Measurements from ENCODE around the gene DNAJB6.

The DNAJB6 gene

DNA sequence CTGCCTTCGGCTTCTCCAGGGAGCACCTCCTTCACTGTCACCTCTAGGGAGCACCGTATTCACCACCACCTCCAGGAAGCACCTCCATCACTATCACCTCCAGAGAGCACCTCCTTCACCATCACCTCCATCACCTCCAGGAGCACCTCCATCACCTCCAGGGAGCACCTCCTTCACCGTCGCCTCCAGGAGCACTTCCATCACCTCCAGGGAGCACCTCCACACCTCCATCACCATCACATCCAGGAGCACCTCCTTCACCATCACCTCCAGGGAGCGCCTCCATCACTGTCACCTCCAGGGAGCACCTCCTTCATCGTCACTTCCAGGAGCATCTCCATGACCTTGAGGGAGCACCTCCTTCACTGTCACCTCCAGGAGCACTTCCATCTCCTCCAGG, 102.3 kb downstream of the DNAJB6 start:
- no peak overlapping the region for H2AFZ ChIP-seq
- H3K9me3 ChIP-seq (ENCODE audit: control insufficient read depth, low read length): no peaks in the 10 kb centered on the region
- H3K9ac ChIP-seq: no peak overlapping the region
- H3K27me3 ChIP-seq (ENCODE audit: control insufficient read depth, insufficient read depth, low read length): no peaks in the 10 kb centered on the region
- no peak overlapping the region for H3K4me3 ChIP-seq (ENCODE audit: low read depth, low read length)
- H3K4me1 ChIP-seq: no peaks in the 10 kb centered on the region
- no peaks in the 10 kb centered on the region for H3K36me3 ChIP-seq (ENCODE audit: control insufficient read depth, insufficient read depth, low read length)
- no peak overlapping the region for H3K27ac ChIP-seq
- no peak overlapping the region for H3K4me2 ChIP-seq (ENCODE audit: low read length)
- no peaks in the 10 kb centered on the region for H3K79me2 ChIP-seq
- TF ChIP-seq, protein P1, sequence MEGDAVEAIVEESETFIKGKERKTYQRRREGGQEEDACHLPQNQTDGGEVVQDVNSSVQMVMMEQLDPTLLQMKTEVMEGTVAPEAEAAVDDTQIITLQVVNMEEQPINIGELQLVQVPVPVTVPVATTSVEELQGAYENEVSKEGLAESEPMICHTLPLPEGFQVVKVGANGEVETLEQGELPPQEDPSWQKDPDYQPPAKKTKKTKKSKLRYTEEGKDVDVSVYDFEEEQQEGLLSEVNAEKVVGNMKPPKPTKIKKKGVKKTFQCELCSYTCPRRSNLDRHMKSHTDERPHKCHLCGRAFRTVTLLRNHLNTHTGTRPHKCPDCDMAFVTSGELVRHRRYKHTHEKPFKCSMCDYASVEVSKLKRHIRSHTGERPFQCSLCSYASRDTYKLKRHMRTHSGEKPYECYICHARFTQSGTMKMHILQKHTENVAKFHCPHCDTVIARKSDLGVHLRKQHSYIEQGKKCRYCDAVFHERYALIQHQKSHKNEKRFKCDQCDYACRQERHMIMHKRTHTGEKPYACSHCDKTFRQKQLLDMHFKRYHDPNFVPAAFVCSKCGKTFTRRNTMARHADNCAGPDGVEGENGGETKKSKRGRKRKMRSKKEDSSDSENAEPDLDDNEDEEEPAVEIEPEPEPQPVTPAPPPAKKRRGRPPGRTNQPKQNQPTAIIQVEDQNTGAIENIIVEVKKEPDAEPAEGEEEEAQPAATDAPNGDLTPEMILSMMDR (IDR thresholded peaks at IDR 0.05): no peak

DNA sequence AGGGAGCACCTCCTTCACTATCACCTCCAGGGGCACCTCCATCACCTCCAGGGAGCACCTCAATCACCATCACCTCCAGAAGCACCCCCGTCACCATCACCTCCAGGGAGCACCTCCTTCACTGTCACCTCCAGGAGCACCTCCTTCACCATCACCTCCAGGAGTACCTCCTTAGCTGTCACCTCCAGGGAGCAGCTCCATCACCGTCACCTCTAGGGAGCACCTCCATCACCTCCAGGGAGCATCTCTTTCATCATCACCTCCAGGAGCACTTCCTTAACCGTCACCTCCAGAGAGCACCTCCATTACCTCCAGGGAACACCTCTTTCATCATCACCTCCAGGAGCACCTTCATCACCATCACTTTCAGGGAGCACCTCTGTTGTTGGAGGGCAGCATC, 103.0 kb downstream of the DNAJB6 start:
- Histone ChIP-seq H3K27me3 (ENCODE audit: control insufficient read depth, insufficient read depth, low read length) (no peaks in the 10 kb centered on the region), H3K79me2 (no peaks in the 10 kb centered on the region), H3K36me3 (ENCODE audit: control insufficient read depth, insufficient read depth, low read length) (no peaks in the 10 kb centered on the region), H3K27ac (no peak overlapping the region), H3K4me3 (ENCODE audit: low read depth, low read length) (no peak overlapping the region), H3K4me2 (ENCODE audit: low read length) (no peak overlapping the region), H3K9ac (no peak overlapping the region), H3K9me3 (ENCODE audit: control insufficient read depth, low read length) (no peaks in the 10 kb centered on the region), H3K4me1 (no peaks in the 10 kb centered on the region), H2AFZ (no peak overlapping the region)
- TF ChIP-seq, protein P1 (IDR thresholded peaks at IDR 0.05): no peak

DNA sequence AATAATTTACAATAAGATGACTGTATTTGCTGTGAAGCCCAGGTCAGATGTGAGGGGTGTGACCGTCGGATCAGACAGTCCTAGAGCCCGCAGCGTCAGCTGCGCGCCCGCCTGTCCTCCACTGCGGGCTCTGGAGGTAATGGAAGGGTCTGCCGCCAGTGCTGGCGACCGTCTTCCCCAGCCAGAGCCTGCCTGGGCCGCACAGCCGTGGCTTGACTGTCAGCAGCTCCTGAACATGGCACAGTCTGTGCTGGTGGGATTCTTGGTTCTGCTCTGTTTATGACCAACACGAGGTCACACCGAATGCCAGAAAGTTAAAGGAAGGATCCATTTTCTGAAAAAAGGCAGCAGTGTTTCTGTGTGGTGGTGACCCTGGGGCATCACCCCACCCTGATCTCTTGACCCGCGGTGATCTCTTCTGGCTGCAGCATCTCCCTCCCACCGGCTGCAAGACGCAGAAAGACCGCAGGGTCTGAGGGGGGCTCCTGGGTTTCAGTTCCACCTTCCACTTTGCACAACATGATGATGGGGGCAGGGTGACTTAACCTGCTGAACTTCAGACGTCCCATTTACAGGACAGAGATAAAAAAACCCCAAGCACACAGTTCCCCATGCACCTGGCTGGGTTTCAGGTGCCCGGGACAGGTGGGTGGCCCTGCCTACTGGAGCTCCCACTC, 103.7 kb downstream of the DNAJB6 start:
- Histone ChIP-seq H3K36me3 (ENCODE audit: control insufficient read depth, insufficient read depth, low read length) (no peaks in the 10 kb centered on the region), H3K27me3 (ENCODE audit: control insufficient read depth, insufficient read depth, low read length) (no peaks in the 10 kb centered on the region), H3K9ac (no peak overlapping the region), H3K4me1 (no peaks in the 10 kb centered on the region), H3K9me3 (ENCODE audit: control insufficient read depth, low read length) (no peaks in the 10 kb centered on the region), H3K79me2 (no peaks in the 10 kb centered on the region), H3K27ac (no peak overlapping the region), H2AFZ (no peak overlapping the region), H3K4me2 (ENCODE audit: low read length) (no peak overlapping the region), H3K4me3 (ENCODE audit: low read depth, low read length) (no peak overlapping the region)
- TF ChIP-seq, protein P1 (IDR thresholded peaks at IDR 0.05): no peak

DNA sequence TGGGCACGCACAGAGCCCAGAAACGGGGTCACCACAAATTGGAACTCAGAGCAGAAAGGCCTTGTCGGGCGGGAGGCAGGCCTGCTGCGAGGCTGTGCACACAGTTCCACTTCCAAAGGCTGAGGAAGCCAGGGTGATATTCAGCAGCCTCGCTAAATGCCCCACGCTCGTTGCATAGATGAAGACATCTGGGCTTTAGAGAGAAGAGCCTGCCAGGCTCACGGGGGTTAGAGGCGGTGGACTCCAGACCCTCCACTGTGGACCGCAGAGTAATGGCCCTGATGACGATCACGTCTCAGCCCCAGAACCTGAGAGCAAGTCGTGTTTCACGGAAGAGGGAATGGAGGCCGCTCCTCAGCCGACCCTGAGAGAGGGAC, 104.2 kb downstream of the DNAJB6 start:
- no peak overlapping the region for H3K4me2 ChIP-seq (ENCODE audit: low read length)
- no peak overlapping the region for H3K27ac ChIP-seq
- H3K36me3 ChIP-seq (ENCODE audit: control insufficient read depth, insufficient read depth, low read length): no peaks in the 10 kb centered on the region
- H3K9me3 ChIP-seq (ENCODE audit: control insufficient read depth, low read length): no peaks in the 10 kb centered on the region
- H3K4me3 ChIP-seq (ENCODE audit: low read depth, low read length): no peak overlapping the region
- H3K9ac ChIP-seq: no peak overlapping the region
- no peak overlapping the region for H2AFZ ChIP-seq
- no peaks in the 10 kb centered on the region for H3K4me1 ChIP-seq
- no peaks in the 10 kb centered on the region for H3K79me2 ChIP-seq
- H3K27me3 ChIP-seq (ENCODE audit: control insufficient read depth, insufficient read depth, low read length): no peaks in the 10 kb centered on the region
- TF ChIP-seq, protein P1 (IDR thresholded peaks at IDR 0.05): no peak

DNA sequence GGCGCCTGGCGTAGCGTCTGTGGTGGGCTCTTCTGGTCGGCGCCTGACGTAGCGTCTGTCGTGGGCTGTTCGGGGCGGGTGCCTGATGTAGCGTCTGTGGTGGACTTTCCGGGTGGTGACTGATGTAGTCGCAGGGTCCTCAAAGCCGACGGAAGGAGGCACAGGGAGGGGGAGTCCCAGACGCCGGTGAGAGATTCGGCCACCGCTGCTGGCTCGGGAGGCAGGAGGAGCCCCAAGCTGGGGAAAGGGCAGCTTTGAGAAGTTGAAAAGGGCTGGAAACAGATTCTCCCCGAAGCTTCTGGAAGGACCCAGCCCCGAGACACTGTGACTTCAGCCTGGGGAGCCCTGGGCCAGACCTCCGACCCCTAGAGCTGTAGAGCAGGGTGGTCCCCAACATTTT, 105.7 kb downstream of the DNAJB6 start:
- Histone ChIP-seq H3K36me3 (ENCODE audit: control insufficient read depth, insufficient read depth, low read length) (no peaks in the 10 kb centered on the region), H2AFZ (no peak overlapping the region), H3K4me2 (ENCODE audit: low read length) (no peak overlapping the region), H3K9ac (no peak overlapping the region), H3K4me3 (ENCODE audit: low read depth, low read length) (no peak overlapping the region), H3K4me1 (no peaks in the 10 kb centered on the region), H3K9me3 (ENCODE audit: control insufficient read depth, low read length) (no peaks in the 10 kb centered on the region), H3K27ac (no peak overlapping the region), H3K79me2 (no peaks in the 10 kb centered on the region), H3K27me3 (ENCODE audit: control insufficient read depth, insufficient read depth, low read length) (no peaks in the 10 kb centered on the region)
- TF ChIP-seq, protein P1 (IDR thresholded peaks at IDR 0.05): no peak

Measured in parathyroid adenoma (tissue), 2 donors.